ENCODE data around the gene ATXN7L3.
A peak's percentile ranks its signal among the peaks of the same experiment; 100 is the strongest.

The ATXN7L3 gene

DNA sequence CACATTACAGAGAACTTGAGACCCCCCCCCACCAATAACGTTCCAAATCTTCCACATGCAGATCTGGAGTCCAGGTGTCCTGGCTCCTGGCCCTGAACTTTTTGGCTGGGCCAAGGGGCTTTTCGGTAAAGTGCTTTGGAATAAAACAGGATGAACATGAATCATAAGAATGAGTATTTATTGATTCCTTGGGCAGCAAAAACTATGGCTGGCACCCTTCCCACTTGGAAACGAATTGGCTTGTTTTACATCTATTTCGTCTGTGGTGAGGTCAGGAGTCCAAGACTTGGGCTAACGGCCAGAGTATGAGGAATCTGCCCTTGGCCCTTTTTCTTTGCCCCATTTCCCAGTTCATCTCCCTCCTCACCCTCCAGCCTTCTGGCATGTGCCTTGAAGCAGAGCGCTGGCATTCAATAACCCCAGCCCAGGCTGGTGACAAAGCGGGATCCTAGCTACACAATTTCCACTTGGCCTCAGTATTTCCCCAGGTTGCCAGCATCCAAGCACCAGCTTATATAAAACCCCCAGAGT lies 23.9 kb upstream of the ATXN7L3 start:
- Histone ChIP-seq H3K9me3 (ENCODE audit: control insufficient read depth, low read depth, low read length) (no peaks in the 10 kb centered on the region), H3K4me1 (ENCODE audit: control insufficient read depth, low read depth, low read length) (peaks cover 6% of the 10 kb centered on the region), H3K27me3 (ENCODE audit: control insufficient read depth, insufficient read depth, low read length) (no peaks in the 10 kb centered on the region), H3K27ac (ENCODE audit: low read length) (no peak overlapping the region), H3K36me3 (ENCODE audit: control insufficient read depth, low read depth, low read length) (no peaks in the 10 kb centered on the region), H3K9ac (ENCODE audit: low read length) (no peak overlapping the region), H3K4me3 (ENCODE audit: low read length) (no peak overlapping the region)

DNA sequence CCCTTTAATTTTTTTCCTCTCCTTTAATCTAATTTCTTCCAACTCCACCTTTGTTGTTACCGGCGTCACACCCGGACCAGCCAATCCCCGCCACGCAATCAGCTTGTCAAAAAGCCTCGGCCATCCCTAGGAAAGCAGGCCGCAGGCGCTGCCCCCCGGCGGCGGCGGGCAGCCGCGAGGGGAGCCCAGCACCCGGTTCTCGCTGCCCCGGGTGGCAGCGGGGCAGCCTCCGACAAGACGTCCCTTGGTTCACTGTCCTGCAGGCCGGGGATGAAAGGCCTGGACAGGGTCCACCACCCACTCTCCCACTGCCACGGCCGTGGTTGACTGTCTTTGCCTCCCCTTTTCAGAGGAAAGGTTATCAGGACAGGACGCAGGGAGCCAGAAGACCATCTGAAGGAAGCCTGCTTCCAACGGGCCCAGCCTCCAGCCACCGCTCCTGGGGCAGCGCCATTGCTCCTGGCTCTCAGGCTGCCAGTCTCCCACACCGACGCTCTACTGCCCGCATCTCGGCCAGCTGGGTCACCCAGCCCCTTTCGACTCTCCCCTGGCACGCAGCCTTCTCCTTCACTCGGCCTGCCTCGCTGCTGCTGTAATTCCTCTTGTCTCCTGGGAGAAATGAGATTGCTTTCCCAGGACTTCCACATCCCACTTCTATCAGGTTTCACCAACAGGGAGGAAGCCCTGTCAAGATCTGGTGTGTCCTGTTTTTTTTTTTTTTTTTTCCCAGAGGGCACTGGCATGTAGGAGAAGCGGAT lies 22.6 kb upstream of the ATXN7L3 start:
- Histone ChIP-seq H3K27ac (ENCODE audit: low read length) (no peak overlapping the region), H3K4me1 (ENCODE audit: control insufficient read depth, low read depth, low read length) (peaks cover 14% of the 10 kb centered on the region)

DNA sequence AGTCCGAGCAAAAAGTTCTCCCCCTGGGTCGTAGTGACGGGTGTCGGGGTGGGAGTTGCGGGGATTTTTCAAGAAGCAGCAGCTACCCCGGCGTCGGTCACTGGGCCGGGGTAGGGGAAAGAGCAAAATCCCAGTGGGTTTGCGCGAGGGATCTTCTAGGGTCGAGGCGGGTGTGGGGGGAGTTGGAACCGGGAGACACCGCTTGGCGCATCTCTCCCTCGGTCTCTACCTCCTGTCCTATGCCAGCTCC lies 22.1 kb upstream of the ATXN7L3 start:
- Histone ChIP-seq H3K9me3 (ENCODE audit: control insufficient read depth, low read depth, low read length) (no peaks in the 10 kb centered on the region), H3K27ac (ENCODE audit: low read length) (no peak overlapping the region), H3K36me3 (ENCODE audit: control insufficient read depth, low read depth, low read length) (peaks cover 3% of the 10 kb centered on the region), H3K4me1 (ENCODE audit: control insufficient read depth, low read depth, low read length) (peaks cover 14% of the 10 kb centered on the region), H3K4me3 (ENCODE audit: low read length) (peak overlapping the region; percentile 79), H3K9ac (ENCODE audit: low read length) (peak overlapping the region; percentile 93), H3K27me3 (ENCODE audit: control insufficient read depth, insufficient read depth, low read length) (no peaks in the 10 kb centered on the region)

More for the DNA sequence above, 22.6 kb upstream of the ATXN7L3 start:
- no peaks in the 10 kb centered on the region for H3K9me3 ChIP-seq (ENCODE audit: control insufficient read depth, low read depth, low read length)
- H3K4me3 ChIP-seq (ENCODE audit: low read length), result peak overlapping the region; percentile 79
- H3K9ac ChIP-seq (ENCODE audit: low read length), result peak overlapping the region; percentile 93
- no peaks in the 10 kb centered on the region for H3K27me3 ChIP-seq (ENCODE audit: control insufficient read depth, insufficient read depth, low read length)
- no peaks in the 10 kb centered on the region for H3K36me3 ChIP-seq (ENCODE audit: control insufficient read depth, low read depth, low read length)

DNA sequence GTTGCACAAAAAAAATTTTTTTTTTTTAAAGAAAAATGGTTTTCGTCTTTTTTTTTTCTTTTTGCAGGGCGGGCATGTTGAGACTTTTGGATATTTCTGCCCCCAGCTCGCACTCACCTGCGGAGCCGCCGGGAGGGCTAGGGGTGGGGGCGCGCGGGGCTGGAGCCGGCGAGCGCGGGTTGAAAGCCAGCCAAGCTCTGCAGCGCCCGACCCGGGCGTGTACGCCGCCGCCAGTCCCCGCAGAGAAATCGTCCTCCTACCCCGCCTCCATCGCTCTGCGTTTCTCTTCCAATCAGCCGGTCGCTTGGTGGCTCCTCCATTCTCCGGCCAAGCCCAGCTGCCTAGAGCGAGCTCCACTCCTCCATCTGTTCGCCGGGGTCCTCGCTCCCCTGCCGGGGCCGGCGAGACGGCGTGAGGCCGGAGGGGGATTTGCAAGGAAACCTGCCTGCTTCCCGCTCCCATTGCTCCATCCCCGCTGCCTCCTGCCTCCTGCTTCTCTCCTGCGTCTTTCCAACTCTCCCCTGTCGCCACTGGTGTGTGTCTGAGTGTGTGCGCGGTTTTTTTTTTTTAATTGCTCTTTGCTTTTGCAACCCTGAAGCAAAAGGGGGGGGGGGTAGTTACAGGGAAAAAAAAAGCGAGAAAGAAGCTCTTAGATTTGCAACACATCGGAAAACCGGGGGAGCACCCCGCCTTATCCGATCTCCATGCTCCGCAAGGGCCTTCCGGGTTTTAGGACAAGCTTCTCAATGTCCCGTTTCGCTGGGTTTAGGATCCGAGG lies 21.6 kb upstream of the ATXN7L3 start:
- H3K4me3 ChIP-seq (ENCODE audit: low read length), result peak overlapping the region; percentile 79
- H3K4me1 ChIP-seq (ENCODE audit: control insufficient read depth, low read depth, low read length), result peaks cover 14% of the 10 kb centered on the region
- H3K9ac ChIP-seq (ENCODE audit: low read length), result peak overlapping the region; percentile 93
- H3K36me3 ChIP-seq (ENCODE audit: control insufficient read depth, low read depth, low read length), result peaks cover 8% of the 10 kb centered on the region
- no peak overlapping the region for H3K27ac ChIP-seq (ENCODE audit: low read length)
- H3K27me3 ChIP-seq (ENCODE audit: control insufficient read depth, insufficient read depth, low read length), result no peaks in the 10 kb centered on the region
- H3K9me3 ChIP-seq (ENCODE audit: control insufficient read depth, low read depth, low read length), result no peaks in the 10 kb centered on the region

DNA sequence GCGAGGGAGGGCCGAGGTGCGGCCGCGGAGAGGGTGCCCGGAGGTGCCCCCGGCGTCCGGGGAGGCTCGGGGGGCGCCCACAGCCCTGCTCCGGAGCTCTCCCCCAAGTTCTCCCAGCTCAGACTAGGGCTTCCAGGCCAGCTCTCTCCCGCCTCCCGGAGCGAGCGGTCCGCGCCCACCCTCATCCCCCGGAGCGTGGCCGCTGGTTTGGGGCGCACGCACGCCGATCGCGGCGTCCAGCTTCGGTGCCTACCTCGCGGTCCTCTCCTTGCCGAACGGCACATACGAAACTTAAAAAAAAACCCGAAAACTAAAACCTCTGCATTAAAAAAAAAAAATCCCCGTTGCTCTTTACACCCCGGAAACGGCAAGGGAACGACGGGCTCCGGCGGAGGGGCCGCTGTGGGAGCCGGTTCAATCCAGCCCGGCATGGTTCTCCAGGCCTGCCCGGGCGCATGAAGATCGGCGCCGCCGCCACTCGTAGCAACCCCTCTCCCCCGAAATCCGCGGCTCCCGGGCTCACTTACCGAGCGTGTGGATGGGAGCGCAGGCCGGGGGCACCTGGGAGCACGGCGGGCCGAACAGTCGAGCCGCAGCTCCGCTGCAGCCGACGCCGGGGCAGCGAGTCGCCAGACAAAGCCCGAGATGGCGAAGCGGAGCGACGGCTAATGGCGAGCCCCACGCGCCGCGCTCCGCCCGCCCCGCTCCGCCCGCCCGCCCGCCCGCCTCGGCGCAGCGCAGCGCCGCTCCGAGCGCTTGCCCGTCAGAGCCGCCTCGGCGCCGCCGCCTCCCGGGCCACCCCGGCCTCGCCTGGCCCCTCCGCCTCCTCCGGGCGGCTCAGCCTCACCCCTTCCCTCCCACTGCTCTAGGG lies 20.8 kb upstream of the ATXN7L3 start:
- H3K36me3 ChIP-seq (ENCODE audit: control insufficient read depth, low read depth, low read length), result peaks cover 17% of the 10 kb centered on the region
- peak overlapping the region; percentile 93 for H3K9ac ChIP-seq (ENCODE audit: low read length)
- H3K27ac ChIP-seq (ENCODE audit: low read length), result peak overlapping the region; percentile 84
- no peaks in the 10 kb centered on the region for H3K9me3 ChIP-seq (ENCODE audit: control insufficient read depth, low read depth, low read length)
- no peaks in the 10 kb centered on the region for H3K27me3 ChIP-seq (ENCODE audit: control insufficient read depth, insufficient read depth, low read length)
- peaks cover 14% of the 10 kb centered on the region for H3K4me1 ChIP-seq (ENCODE audit: control insufficient read depth, low read depth, low read length)
- peak overlapping the region; percentile 79 for H3K4me3 ChIP-seq (ENCODE audit: low read length)

DNA sequence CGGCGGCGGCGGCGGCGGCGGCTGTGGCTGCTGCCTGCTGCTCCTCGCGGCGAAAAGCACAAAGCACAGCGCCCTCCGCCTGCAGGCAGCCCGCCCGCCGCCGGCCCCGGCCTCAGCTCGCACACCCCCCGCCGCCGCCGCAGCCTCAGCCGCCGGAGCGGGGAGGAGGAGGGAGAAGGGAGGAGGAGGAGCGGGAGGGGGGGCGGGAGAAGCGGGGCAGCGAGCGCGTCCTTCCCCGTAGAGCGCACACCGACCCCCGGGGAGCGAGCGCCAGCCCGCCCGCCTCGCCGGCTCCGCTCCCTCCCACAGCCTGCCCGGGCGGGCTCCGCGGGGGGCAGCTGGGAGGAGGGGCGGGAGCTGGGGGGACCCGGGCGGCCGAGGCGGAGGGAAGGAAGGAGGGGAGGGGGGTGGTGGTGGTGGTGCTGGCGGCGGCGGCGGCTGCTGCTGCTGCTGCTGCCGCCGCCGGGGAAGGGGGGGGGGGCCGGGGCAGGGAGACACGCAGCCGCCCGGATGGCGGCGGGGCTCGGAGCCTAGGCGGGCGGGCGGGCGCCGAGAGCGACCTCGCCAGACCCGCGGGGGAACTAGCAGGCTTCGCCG lies 20.0 kb upstream of the ATXN7L3 start, which contains the start of gene UBTF:
Gene UBTF, minus strand, starts transcription at position 60 of the 597 bp plus-strand sequence. CDS start 1,446 bp downstream, outside the sequence.
- H3K9me3 ChIP-seq (ENCODE audit: control insufficient read depth, low read depth, low read length), result no peaks in the 10 kb centered on the region
- H3K4me1 ChIP-seq (ENCODE audit: control insufficient read depth, low read depth, low read length), result peaks cover 14% of the 10 kb centered on the region
- peaks cover 24% of the 10 kb centered on the region for H3K36me3 ChIP-seq (ENCODE audit: control insufficient read depth, low read depth, low read length)
- peak within 1 kb of the TSS; percentile 93 for H3K9ac ChIP-seq (ENCODE audit: low read length)
- H3K27me3 ChIP-seq (ENCODE audit: control insufficient read depth, insufficient read depth, low read length), result no peaks in the 10 kb centered on the region
- peak within 1 kb of the TSS; percentile 85 for H3K4me3 ChIP-seq (ENCODE audit: low read length)
- H3K27ac ChIP-seq (ENCODE audit: low read length), result peak within 1 kb of the TSS; percentile 84

DNA sequence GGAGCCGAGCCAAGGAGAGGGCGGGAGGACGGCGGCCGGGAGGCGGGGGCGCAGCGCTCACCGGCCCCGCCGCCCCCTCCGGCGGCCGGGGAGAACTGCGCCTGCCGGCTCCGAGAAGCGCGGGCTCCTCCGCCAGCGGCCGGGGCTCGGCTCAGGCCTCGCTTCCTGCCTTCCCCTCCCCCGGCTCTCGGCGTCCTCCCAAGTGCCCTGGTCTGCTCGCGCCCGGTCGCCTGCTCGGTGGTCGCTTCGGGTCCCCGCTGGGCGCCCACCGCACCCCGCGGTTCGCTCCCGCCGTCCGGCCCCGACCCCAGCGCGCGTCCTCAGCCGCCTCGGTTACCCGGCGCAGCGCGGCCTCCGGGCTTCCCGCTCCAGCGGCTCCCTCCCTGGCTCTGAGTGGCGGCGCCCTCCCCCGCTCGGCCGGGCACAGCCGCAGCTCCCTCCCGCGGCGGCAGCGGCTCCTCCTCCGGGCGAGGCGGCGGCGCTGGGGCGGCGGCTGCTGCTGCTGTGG lies 19.5 kb upstream of the ATXN7L3 start:
- Histone ChIP-seq H3K4me3 (ENCODE audit: low read length) (peak overlapping the region; percentile 85), H3K4me1 (ENCODE audit: control insufficient read depth, low read depth, low read length) (peaks cover 14% of the 10 kb centered on the region), H3K9ac (ENCODE audit: low read length) (peak overlapping the region; percentile 67), H3K36me3 (ENCODE audit: control insufficient read depth, low read depth, low read length) (peaks cover 29% of the 10 kb centered on the region), H3K9me3 (ENCODE audit: control insufficient read depth, low read depth, low read length) (no peaks in the 10 kb centered on the region), H3K27me3 (ENCODE audit: control insufficient read depth, insufficient read depth, low read length) (no peaks in the 10 kb centered on the region), H3K27ac (ENCODE audit: low read length) (no peak overlapping the region)

DNA sequence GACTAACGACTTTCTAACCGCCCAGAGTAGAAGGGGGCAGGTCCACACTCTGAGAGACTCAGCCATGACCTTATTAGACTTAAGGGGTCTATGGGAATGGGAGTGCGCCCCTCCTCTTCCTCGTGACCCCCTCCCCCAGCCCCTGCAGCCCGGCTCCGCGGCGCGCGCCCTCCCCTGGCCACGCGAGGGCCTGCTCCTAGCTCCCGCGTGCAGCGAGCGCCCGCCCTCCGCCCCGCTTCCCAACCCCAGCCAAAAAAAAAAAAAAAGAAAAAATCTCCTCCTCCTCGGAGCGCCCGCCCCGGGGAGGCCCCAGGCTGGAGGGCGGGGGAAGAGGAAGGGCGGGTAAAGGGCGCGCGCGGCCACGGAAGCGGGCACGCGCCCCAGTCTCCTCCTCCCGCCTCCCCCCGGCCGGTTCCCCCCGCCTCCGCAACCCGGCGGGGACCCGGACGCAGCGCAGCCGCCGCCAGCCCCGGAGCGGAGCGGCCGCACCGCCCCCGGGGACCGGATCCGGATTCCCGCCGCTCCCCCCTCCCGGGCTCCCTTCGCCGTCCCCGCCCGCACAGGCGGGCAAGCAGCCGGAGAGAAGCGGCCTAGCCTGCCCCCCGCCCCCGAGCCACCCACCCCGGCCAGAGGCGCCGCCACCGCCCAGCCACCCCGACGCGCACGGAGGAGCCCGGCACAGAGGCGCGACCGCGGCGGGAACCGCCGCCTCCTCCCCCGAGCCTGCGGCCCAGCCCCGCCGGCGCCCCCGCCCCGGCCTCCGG lies 18.8 kb upstream of the ATXN7L3 start:
- peaks cover 14% of the 10 kb centered on the region for H3K4me1 ChIP-seq (ENCODE audit: control insufficient read depth, low read depth, low read length)
- H3K27ac ChIP-seq (ENCODE audit: low read length), result peak overlapping the region; percentile 68
- peak overlapping the region; percentile 85 for H3K4me3 ChIP-seq (ENCODE audit: low read length)
- peak overlapping the region; percentile 81 for H3K9ac ChIP-seq (ENCODE audit: low read length)
- H3K27me3 ChIP-seq (ENCODE audit: control insufficient read depth, insufficient read depth, low read length), result no peaks in the 10 kb centered on the region
- H3K9me3 ChIP-seq (ENCODE audit: control insufficient read depth, low read depth, low read length), result no peaks in the 10 kb centered on the region
- H3K36me3 ChIP-seq (ENCODE audit: control insufficient read depth, low read depth, low read length), result peaks cover 32% of the 10 kb centered on the region

DNA sequence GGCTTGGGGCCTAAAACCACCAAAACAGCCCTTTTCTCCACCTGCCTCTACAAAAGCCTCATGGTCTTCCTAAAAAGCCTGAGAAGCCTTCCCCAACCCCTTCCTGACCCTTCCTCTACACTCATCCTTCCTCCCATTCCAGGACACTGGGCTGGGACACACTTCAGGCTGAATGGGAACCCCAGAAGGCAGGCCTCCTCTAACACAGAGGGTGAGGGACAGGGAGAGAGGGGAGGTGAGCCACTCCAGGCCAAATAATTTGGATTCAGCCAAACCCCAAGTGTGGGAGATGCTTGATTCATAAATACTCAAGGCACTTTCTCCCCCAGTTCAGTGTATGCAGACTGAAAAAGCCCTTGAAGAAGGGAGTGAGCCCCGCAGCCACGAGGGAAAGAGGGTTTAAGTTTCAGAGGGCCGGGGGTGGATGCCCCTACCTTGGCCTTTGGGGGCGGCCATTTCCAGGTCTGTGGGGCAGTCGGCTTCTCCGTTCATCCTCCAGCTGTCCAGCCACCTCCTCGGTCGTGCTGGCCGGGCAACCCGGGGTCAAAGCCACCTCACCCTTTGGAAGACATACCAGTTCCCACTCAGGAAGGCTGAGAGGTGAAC lies 18.2 kb upstream of the ATXN7L3 start:
- peak overlapping the region; percentile 68 for H3K27ac ChIP-seq (ENCODE audit: low read length)
- H3K4me3 ChIP-seq (ENCODE audit: low read length), result peak overlapping the region; percentile 85
- no peaks in the 10 kb centered on the region for H3K27me3 ChIP-seq (ENCODE audit: control insufficient read depth, insufficient read depth, low read length)
- peaks cover 11% of the 10 kb centered on the region for H3K4me1 ChIP-seq (ENCODE audit: control insufficient read depth, low read depth, low read length)
- peaks cover 32% of the 10 kb centered on the region for H3K36me3 ChIP-seq (ENCODE audit: control insufficient read depth, low read depth, low read length)
- peak overlapping the region; percentile 81 for H3K9ac ChIP-seq (ENCODE audit: low read length)
- no peaks in the 10 kb centered on the region for H3K9me3 ChIP-seq (ENCODE audit: control insufficient read depth, low read depth, low read length)

DNA sequence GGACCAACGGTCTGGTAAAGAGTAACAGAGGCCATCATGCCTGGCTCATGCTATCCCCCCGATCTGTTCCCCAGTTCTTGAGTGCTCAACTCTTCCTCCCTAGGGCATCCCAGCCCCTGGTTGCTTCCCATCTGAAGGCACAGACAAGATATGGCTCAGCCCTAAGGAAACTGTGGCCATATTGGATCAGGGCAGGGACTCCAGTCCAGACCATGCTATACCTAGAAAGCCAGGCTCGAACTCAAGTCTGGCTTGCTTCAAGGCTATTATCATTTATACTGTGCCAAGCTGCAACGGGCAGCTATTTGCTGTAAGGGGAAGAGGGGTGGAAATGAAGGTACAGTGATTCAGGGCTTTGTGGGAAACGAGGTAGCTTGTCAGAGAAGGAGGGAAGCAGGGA lies 17.0 kb upstream of the ATXN7L3 start:
- Histone ChIP-seq H3K4me1 (ENCODE audit: control insufficient read depth, low read depth, low read length) (peaks cover 7% of the 10 kb centered on the region), H3K36me3 (ENCODE audit: control insufficient read depth, low read depth, low read length) (peaks cover 33% of the 10 kb centered on the region), H3K27me3 (ENCODE audit: control insufficient read depth, insufficient read depth, low read length) (no peaks in the 10 kb centered on the region), H3K9me3 (ENCODE audit: control insufficient read depth, low read depth, low read length) (no peaks in the 10 kb centered on the region), H3K9ac (ENCODE audit: low read length) (no peak overlapping the region), H3K4me3 (ENCODE audit: low read length) (no peak overlapping the region), H3K27ac (ENCODE audit: low read length) (no peak overlapping the region)

Data from iPS-18a (cell line).